Measurements from ENCODE around the gene DTD1.
"Not testable (repeated sequence)": the region's sequence is repeated elsewhere in the genome, so short reads cannot be mapped to it uniquely, and the experiment has no call there.

Gene DTD1

GRCh38 chr20:18739751-18740166, 151.9 kb downstream of the DTD1 start:
- DNase-seq (ENCODE audit: low read depth): peak; percentile 75

GRCh38 chr20:18740726-18741125, 152.9 kb downstream of the DTD1 start:
- no peak for DNase-seq (ENCODE audit: low read depth)

DNA sequence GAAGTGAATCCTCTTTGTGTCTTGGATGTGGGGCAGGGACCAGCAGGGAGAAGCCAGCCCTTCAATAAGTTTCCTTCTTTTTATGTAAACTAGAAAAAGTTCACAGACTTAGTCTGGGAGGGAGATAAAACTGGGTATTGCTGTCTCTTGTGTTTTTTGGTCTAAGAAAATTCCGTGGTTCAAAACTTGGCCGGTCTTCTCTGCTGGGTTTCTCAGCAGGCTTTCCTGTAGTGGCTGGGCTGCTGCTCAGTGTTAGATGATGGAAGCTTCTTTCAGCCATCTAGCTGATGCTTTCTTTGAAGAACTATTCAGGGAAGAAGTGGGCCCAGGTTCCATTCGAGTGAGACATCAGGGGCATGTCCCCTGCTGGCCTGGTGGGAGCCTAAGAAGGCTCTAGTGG, 155.0 kb downstream of the DTD1 start:
- DNase-seq (ENCODE audit: low read depth): no peak

DNA sequence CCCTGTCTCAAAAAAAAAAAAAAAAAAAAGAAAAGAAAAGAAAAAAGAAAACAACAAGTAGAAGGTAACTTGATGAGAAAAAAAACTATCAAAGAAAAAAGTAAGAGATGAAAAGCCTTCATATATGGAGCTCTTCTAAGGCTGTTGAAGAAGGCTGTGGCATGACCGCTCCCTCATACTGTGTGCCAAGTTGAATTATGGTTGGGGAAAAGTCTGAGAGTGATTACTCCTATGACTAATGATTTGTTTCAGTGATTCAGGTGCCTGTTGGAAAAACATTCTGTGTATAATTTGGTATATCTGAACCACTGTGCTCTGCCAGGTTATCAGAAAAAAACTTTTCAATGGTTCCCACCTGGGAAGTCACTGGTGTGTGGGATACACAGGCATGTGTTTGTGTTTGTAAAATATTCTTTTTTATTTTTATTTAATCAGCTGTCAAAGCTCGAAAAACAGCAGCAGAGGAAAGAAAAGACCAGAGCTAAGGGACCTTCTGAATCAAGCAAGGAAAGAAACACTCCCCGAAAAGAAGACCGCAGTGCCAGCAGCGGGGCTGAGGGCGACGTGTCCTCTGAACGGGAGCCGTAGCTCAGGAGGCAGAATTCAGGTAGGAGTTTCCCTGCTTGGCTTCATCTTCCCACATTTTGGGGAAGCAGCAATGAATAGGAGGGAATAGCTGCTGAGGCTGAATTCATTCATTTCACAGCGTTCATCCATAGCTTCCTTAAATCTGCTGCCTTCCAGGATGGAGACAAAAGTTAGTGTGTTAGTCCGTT, 156.0 kb downstream of the DTD1 start:
- no peak for DNase-seq (ENCODE audit: low read depth)

DNA sequence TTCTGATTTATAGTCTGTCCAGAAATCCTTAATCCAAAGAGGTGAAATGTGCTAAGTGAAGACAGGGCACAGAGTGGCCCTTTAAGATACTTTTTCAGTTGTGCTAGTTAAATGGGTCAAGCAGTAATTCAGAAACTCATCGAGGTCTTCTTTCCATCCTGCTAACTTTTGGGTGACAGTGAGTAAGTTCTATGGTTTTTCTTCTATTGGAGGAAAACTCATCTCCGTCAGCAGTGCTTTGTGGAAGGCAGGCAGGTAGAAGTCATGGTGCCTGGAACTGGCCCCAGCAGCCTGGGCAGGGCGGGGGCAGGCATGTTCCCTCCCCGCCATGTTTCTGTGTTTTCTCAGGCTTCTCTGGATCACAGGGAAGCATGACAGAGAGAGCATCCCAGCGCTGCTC, 159.2 kb downstream of the DTD1 start:
- DNase-seq (ENCODE audit: low read depth): no peak

DNA sequence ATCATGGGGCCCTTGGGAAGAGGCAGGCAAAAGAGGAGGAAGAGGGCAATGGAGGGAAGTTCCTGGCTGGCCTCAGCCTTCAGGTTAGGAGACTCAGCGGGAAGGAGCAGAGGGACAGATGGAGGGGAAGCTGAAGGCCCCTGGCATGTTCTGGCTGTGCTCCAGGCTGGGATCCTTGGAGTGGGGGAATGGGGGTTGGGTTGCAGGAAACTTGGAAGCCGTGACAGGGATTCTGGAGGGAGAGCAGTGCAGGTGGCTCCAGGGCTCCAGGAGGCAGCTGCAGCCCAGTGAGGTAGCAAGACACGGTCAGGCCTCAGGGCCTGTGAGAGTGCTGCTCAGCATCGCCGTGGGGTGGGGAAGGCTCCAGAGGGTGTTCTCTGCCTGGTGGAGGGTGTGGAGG, 161.1 kb downstream of the DTD1 start:
- DNase-seq (ENCODE audit: low read depth): no peak

DNA sequence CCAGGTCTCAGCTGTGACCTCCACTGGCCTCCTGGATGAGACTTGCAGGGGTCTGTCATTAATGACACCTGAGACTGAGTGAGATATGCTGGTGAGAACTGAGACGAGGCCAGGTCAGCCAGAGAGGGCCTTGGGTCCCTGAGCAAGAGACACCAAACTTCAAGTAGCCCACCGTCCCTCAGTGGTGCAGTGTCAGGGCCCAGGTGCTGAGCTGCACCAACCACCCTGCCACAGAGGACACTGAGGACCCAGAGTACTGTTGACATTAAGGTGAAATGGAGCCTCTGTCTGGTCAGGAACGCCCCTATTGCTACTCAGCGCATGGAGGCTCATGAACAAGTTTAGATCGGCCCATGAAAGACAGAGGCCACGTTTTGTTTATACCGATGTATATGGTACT, 161.7 kb downstream of the DTD1 start:
- no peak for DNase-seq (ENCODE audit: low read depth)

GRCh38 chr20:18750735-18751134, 162.9 kb downstream of the DTD1 start:
- DNase-seq (ENCODE audit: low read depth): no peak

DNA sequence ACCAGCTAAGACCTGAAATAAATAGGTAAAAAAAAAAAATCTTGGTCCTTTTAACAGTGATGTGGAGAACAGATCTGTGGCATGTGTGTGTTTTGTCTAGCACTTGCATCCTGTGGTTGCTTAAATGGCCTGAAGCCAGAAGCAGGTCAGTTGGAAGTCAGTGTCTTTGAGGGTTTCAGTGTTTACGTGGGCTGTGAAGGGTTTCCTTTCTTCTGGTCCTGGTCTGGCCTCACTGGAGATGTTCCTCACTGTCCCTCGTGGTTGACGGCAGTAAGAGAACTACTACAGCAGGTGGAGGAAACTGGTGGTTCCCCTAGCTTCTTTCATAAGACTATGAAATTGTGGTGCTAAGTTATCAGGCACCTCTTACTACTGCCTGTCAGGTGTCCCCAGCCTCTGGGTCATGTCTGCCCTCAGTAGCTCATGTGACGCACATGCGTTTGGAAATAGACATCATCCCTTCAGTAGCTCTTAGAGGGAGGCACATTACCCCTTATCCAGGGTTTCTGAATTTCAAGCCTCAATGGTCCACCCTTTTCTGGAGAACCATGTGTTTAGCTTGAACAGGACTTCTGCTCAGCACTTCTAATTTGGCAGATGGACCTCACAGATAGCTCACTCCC, 166.3 kb downstream of the DTD1 start:
- no peak for DNase-seq (ENCODE audit: low read depth)

- DNase-seq (ENCODE audit: low read depth): no peak
These were observed 166.8 kb downstream of the DTD1 start for GRCh38 chr20:18754653-18755045.

DNA sequence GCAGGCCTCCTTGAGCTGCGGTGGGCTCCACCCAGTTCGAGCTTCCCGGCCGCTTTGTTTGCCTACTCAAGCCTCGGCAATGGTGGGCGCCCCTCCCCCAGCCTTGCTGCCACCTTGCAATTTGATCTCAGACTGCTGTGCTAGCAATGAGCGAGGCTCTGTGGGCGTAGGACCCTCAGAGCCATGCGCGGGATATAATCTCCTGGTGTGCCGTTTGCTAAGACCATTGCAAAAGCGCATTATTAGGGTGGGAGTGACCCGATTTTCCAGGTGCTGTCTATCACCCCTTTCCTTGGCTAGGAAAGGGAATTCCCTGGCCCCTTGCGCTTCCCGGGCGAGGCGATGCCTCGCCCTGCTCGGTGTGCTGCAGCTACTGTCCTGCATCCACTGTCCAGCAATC, 173.0 kb downstream of the DTD1 start:
- not testable (repeated sequence) for DNase-seq (ENCODE audit: low read depth)

DNA sequence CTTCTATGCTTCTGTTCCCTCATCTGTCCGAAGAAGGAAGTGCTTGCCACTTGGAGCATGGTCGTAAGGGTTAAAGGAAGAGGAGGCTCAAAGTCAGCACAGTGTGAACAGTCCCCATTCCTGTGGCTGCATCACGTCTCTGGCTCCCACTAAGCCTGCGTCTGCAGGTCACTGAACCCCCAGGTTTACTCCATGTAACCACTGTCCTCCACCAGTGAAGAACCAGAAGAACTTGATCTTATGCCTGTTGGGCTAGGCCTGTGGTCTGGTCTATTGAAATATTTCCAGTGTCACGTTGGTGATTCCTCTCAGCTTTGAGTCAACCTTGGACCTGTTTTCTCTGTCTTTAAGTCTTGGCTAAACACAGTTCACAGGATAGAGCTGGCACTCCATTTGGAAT, 179.8 kb downstream of the DTD1 start:
- DNase-seq (ENCODE audit: low read depth): no peak

DNA sequence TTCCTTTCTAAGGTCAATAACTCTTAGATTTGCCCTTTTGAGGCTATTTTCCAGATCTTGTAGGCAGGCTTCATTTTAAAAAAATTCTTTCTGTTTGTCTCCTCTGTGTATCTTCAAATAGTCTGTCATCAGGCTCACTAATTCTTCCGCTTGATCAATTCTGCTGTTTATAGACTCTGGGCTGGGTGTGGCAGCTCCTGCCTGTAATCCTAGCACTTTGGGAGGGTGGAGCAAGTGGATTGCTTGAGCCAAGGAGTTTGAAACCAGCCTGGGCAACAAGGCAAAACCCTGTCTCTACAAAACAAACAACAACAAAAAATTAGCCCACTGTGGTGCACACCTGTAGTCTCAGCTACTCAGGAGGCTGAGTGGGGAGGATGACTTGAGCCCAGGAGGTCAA, 185.7 kb downstream of the DTD1 start:
- DNase-seq (ENCODE audit: low read depth): no peak

- DNase-seq (ENCODE audit: low read depth): no peak
These were observed 186.4 kb downstream of the DTD1 start for GRCh38 chr20:18774207-18774606.

GRCh38 chr20:18775633-18776032, 187.8 kb downstream of the DTD1 start:
- no peak for DNase-seq (ENCODE audit: low read depth)

DNA sequence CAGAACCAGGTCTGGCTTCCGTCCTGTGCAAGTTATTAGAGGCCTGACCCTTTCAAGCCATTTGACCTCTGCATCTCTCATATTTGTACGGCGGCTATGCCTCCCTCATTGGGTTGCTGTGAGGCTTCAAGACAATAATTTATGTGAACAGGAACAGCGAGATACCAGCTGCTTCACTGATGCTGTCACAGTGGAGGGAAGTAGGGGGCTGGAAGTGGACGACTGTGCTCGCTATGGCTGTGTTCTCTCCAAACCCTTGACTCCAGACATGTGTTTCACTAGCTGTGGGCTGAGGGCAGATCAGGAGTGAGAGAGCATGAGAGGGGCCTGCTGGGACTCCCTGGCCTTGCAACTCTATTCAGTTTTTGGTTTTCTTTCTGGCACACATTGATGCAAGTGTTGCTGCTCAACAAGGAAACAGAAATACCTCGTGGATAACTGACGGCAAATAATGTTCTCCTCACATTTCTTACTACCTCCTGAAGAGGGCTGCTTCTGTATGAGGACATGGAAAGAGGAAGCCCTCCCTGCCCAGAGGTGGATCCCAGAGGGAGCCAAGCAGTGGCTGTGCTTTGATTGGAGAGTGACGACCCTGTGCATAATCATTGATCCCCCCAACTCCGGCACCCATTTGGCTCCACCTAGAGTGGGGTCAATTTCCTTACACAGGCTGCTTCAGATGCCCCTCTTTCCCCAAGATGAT, 191.0 kb downstream of the DTD1 start:
- no peak for DNase-seq (ENCODE audit: low read depth)

GRCh38 chr20:18780385-18781130, 192.7 kb downstream of the DTD1 start:
- DNase-seq (ENCODE audit: low read depth): no peak

DNA sequence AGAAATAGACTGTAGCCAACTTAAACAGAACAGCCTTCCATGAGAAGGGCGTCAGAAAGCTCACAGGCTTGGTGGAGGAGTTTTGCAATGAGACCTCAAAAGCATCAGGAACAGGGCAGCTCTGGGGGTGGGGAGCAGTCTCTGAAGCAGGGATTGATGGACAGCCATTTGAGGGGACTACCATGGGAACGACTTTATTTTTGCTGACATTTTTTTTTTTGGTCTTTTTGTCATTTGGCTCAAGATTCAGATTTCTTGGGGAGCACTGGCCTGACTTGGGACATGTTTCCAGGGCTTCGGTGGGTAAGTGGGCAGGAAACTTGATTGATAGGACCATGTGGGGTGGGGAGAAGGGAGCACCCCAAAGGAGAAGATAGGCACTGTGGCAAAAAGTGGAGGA, 193.7 kb downstream of the DTD1 start:
- no peak for DNase-seq (ENCODE audit: low read depth)

GRCh38 chr20:18783385-18783959, 195.6 kb downstream of the DTD1 start:
- DNase-seq (ENCODE audit: low read depth): no peak

- DNase-seq (ENCODE audit: low read depth): not testable (repeated sequence)
These were observed 199.2 kb downstream of the DTD1 start for GRCh38 chr20:18787046-18787445.

DNA sequence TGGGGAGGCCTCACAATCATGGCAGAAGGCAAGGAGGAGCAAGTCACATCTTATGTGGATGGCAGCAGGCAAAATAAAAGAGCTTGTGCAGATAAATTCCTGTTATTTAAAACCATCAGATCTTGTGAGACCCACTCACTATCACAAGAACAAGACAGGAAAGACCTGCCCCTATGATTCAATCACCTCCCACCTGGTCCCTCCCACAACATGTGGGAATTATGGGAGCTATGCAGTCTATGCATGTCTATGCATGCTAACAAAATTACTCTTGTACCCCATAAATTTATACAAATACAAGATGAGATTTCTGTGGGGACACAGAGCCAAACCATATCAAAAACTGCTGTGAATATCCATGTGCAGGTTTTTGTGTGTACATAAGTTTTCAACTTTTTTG, 200.2 kb downstream of the DTD1 start:
- no peak for DNase-seq (ENCODE audit: low read depth)

DNA sequence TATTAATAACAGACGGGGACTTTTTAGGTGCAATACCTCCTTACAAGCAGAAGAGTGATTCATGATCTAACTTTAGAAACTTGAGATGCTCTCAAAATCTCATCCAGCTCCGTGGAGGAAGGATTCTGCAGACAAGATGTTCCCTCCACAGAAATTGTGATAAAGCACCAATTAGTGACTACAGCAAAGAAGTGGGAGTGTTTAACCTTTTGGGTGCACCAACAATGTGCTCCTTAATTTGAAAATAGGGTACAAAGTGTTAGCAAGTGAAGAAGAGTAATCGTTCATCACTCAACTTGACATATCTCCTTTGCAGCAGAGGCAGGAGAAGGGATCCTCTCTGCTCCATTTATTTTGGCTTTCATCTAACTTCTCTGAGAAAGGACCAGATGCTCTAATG, 202.9 kb downstream of the DTD1 start:
- DNase-seq (ENCODE audit: low read depth): no peak

Data from stromal cell of bone marrow (primary cell).